GM12878 (cell line): Measurements from ENCODE around the gene KRTAP17-1. TPM values are rescaled to one million over a fixed set of nuclear protein-coding genes. Genes with fewer than 3 reads are reported as not detected.

Experiments used
- ATAC-seq: fragments of 200-7000 bp; cut with Tn5 transposase; 3 replicates; pipeline ENCODE4 v1.9.1; 2020; ENCODE audit warnings: mild to moderate bottlenecking, moderate library complexity
- BruUV-seq: library from RNA; stranded (reverse); fragments of 400-500 nt; replicated peaks from 2 replicates; lab custom pipeline; 2021; lab: Mats Ljungman, UMichigan
- CTCF ChIA-PET: fragments of 300-600 bp; sonication (Branson Sonifier 250); formaldehyde crosslinking; extraction: SDS; loops from one replicate; lab custom pipeline; 2021; ENCODE audit warnings: inconsistent platforms; lab: Yijun Ruan, JAX
- POLR2A ChIA-PET: fragments of 350-600 bp; formaldehyde crosslinking; extraction: SDS; loops from one replicate; lab custom pipeline; 2021; ENCODE audit warnings: inconsistent platforms; lab: Charles Lee
- RAD21 ChIA-PET: fragments of 300-600 bp; sonication (Branson Sonifier 250); formaldehyde crosslinking; loops from one replicate; lab custom pipeline; 2023; ENCODE audit warnings: antibody characterized with exemption; ENCODE audit not compliant: unreplicated experiment; lab: Charles Lee
- SMC1A ChIA-PET: fragments of 300-600 bp; sonication (Branson Sonifier 250); formaldehyde crosslinking; loops from one replicate; lab custom pipeline; 2023; ENCODE audit not compliant: unreplicated experiment, uncharacterized antibody; lab: Charles Lee
- DNase-seq: peaks from one replicate; pipeline ENCODE4 v3.0.0-alpha.2; 2011; ENCODE audit warnings: low read depth, low spot score
- FAIRE-seq: peaks from 3 replicates; lab custom pipeline; 2011; peaks lifted over from hg19 to GRCh38; lab: Jason Lieb, UNC
- H2AFZ ChIP-seq: 2 replicates; pipeline ENCODE4 v1.6.0; 2011; ENCODE audit warnings: low read depth, low read length, control low read depth; ENCODE audit not compliant: control insufficient read depth
- H3K27ac ChIP-seq: 2 replicates; pipeline ENCODE4 v1.5.1; 2011; ENCODE audit warnings: control low read depth; ENCODE audit not compliant: control insufficient read depth, insufficient read depth
- H3K27me3 ChIP-seq, 2 experiments: replicated peaks in 1 of 2; 2 replicates each; pipeline versions ENCODE4 v1.6.0 to v1.6.1; 2011; ENCODE audit warnings: low read length in 1 of 2; ENCODE audit not compliant: control insufficient read depth in 2 of 2, insufficient read depth in 2 of 2
- H3K36me3 ChIP-seq, 2 experiments: 2 replicates each; pipeline ENCODE4 v1.5.1; 2011; ENCODE audit warnings: low read length in 1 of 2; ENCODE audit not compliant: control insufficient read depth in 2 of 2, insufficient read depth in 2 of 2
- H3K4me1 ChIP-seq: 2 replicates; pipeline ENCODE4 v1.6.1; 2011; ENCODE audit warnings: mild to moderate bottlenecking, low read length, moderate library complexity, mixed read lengths; ENCODE audit not compliant: control insufficient read depth, insufficient read depth
- H3K4me2 ChIP-seq: 2 replicates; pipeline ENCODE4 v1.6.0; 2011; ENCODE audit warnings: control low read depth; ENCODE audit not compliant: control insufficient read depth, insufficient read depth
- H3K4me3 ChIP-seq: fragments of 200-600 bp; sonication (generic); 2 replicates; pipeline ENCODE4 v1.5.1; 2016
- H3K79me2 ChIP-seq: 2 replicates; pipeline ENCODE4 v1.6.0; 2011; ENCODE audit warnings: low read length; ENCODE audit not compliant: control insufficient read depth, insufficient read depth
- H3K9ac ChIP-seq: 2 replicates; pipeline ENCODE4 v1.8.0; 2011; ENCODE audit warnings: low read length, control low read depth, mixed read lengths; ENCODE audit not compliant: control insufficient read depth, insufficient read depth
- H3K9me3 ChIP-seq: replicated peaks from 3 replicates; pipeline ENCODE4 v1.5.1; 2011; ENCODE audit warnings: mild to moderate bottlenecking, low read length; ENCODE audit not compliant: control insufficient read depth, insufficient read depth
- H4K20me1 ChIP-seq: 2 replicates; pipeline ENCODE4 v1.6.0; 2011; ENCODE audit not compliant: control insufficient read depth, insufficient read depth
- BHLHE40 ChIP-seq, 2 experiments: fragments of 450-650 bp in 1 of 2; IDR thresholded peaks; 2 replicates each; pipeline ENCODE4 v1.6.1; 2011 to 2017; ENCODE audit warnings: low read depth in 2 of 2, borderline replicate concordance in 1 of 2, improper control_type of control experiment in 1 of 2, low read length in 1 of 2, mild to moderate bottlenecking in 1 of 2
- MAX ChIP-seq: IDR thresholded peaks from 2 replicates; pipeline ENCODE4 v1.6.1; 2012; ENCODE audit warnings: low read depth, low read length, improper control_type of control experiment
- PAX5 ChIP-seq: IDR thresholded peaks from 2 replicates; pipeline ENCODE4 v1.6.1; 2011; ENCODE audit warnings: low read depth, low read length, borderline replicate concordance
- PKNOX1 ChIP-seq: fragments of 450-650 bp; IDR thresholded peaks from 2 replicates; pipeline ENCODE4 v1.6.1; 2016; ENCODE audit warnings: mild to moderate bottlenecking
- ZNF622 ChIP-seq: fragments of 450-650 bp; IDR thresholded peaks from 2 replicates; pipeline ENCODE4 v1.6.1; 2017; ENCODE audit warnings: mild to moderate bottlenecking, inconsistent platforms
- ZNF687 ChIP-seq: fragments of 450-650 bp; IDR thresholded peaks from 2 replicates; pipeline ENCODE4 v1.6.1; 2017; ENCODE audit warnings: mild to moderate bottlenecking, moderate library complexity
- WGBS: methylation state at CpG from one replicate; pipeline ENCODE4 v1.1.6; 2016; ENCODE audit warnings: low lambda C conversion rate; ENCODE audit not compliant: insufficient replicate concordance, insufficient coverage; ENCODE audit errors: missing lambda C conversion rate; 5-methylcytosine and 5-hydroxymethylcytosine counted together
- in situ Hi-C: fragments of 300-500 bp; cut with MboI; formaldehyde crosslinking; loops from 9 replicates; pipeline ENCODE4 v1.14.3; 2018; ENCODE audit warnings: mixed read lengths
- intact Hi-C: fragments of 100-400 bp; cut with micrococcal nuclease; formaldehyde crosslinking; loops from one replicate; pipeline ENCODE4 v1.14.2; 2022; ENCODE audit not compliant: unreplicated experiment
- polyA plus RNA-seq, 11 experiments: library from polyadenylated mRNA; depleted of rRNA in 4 of 11; unstranded in 6 of 11; stranded (reverse) in 5 of 11; fragments of >200 nt; fragmentation: Nextera tagmentation in 4 of 11; fragmentation: Illumina TruSeq in 1 of 11; extraction: Ambion mirVana in 4 of 11; extraction: Trizol in 1 of 11; gene quantifications; 1 replicate in 1 of 11; 2 replicates in 10 of 11; pipeline versions ENCODE4 v1.2.1 to v1.2.3, GENCODE V29; 2011 to 2016; ENCODE audit warnings: inconsistent platforms in 2 of 11, missing spikeins in 2 of 11, low read depth in 1 of 11
- total RNA-seq, 4 experiments: library from RNA; depleted of rRNA in 3 of 4; stranded (reverse); fragments of >200 nt in 3 of 4; fragmentation: Illumina TruSeq in 1 of 4; extraction: Trizol in 1 of 4; gene quantifications; 2 replicates each; pipeline versions ENCODE4 v1.2.1 to v1.2.3, GENCODE V29; 2013 to 2021

The KRTAP17-1 gene
- total and polyA plus RNA-seq, 10 of the 15 experiments (the other 5 are each of a cell fraction or from before 2014, with no cell fraction given), result 0.16 to 5.7 (median 0.17) TPM; not detected in 7

DNA sequence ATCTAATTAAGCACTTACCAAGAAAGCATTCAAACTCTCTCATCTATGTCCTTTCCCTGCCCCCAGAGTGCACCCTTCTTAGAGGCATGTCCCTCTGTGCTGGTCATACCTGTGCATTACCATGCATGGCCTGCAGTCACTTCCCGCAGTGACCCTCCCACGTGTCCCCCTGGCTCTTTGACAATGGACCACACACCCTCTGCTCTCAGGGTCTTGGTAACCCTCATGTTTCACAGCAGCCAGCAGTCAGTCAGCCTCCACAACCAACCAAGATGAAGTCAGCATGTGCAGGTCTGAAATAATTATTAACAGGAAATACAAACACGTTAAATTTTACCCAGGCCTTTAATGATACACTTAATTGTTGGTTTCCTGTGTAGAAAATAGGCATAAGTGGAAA, 25.0 kb upstream of the KRTAP17-1 start:
- ChIA-PET CTCF (interaction anchor here (0.8 to 2.6 kb wide), 4 partner anchors 18 to 322 kb away, joined by 4 to 6 read pairs (median 4); no protein-coding TSS in a partner anchor), POLR2A (interaction anchor here (0.6 kb wide), 1 partner anchor 92 kb away, joined by 4 read pairs; no protein-coding TSS in a partner anchor), SMC1A (interaction anchor here (1.2 to 1.7 kb wide), 2 partner anchors 12 to 737 kb away, joined by 3 read pairs; no protein-coding TSS in a partner anchor), RAD21 (interaction anchor here (2.4 kb wide), 1 partner anchor 19 kb away, joined by 8 read pairs; no protein-coding TSS in a partner anchor)
- WGBS, result 6% methylated on average over 3 of the region's 3 CpGs
- DNase-seq (peak; percentile 48), ATAC-seq (peak; percentile 59), FAIRE-seq (no peak)
- H3K79me2 ChIP-seq, result no peaks in the 10 kb centered on the region
- intact Hi-C loops, result no loop called here
- no peaks in the 10 kb centered on the region; a peak in 1 of 4 replicates for H3K36me3 ChIP-seq
- H3K27ac ChIP-seq, result no peak overlapping the region; the same call in 1 of the 2 replicates
- no peak overlapping the region for H3K9ac ChIP-seq
- H3K27me3 ChIP-seq, result no peaks in the 10 kb centered on the region
- no peak overlapping the region for H2AFZ ChIP-seq
- H3K9me3 ChIP-seq, result peaks cover 4% of the 10 kb centered on the region; the same call in 2 of the 3 replicates
- no TSS peak for BruUV-seq
- in situ Hi-C loops, result no loop called here
- no peak overlapping the region for H3K4me2 ChIP-seq
- H3K4me1 ChIP-seq, result peaks cover 28% of the 10 kb centered on the region
- H3K4me3 ChIP-seq, result 0 out of 2 replicates have a peak overlapping the region, but pooled peaks have one; percentile 5
- TF ChIP-seq MAX (no peak), PAX5 (no peak), BHLHE40 (IDR thresholded peaks at IDR 0.05; ENCODE audit: borderline replicate concordance in 1 of 2, low read depth in 2 of 2, low read length in 1 of 2) (peak in 1 of 2 experiments; percentile 50; a peak in 1 of 4 replicates), ZNF687 (0 out of 2 replicates have a peak, but pooled peaks have one; percentile 22), PKNOX1 (peak; percentile 64; the same call in 1 of the 2 replicates), ZNF622 (no peak)
- H4K20me1 ChIP-seq, result no peaks in the 10 kb centered on the region; the same call in 1 of the 2 replicates
